H1 (cell line): ENCODE results near the gene PRKACA. TPM values are rescaled to one million over a fixed set of nuclear protein-coding genes. Genes with fewer than 3 reads are reported as not detected.
"Not testable (repeated sequence)": the region's sequence is repeated elsewhere in the genome, so short reads cannot be mapped to it uniquely, and the experiment has no call there.

Experiments
- CTCF ChIA-PET: fragments of 300-600 bp; sonication (Branson Sonifier 250); formaldehyde crosslinking; loops from one replicate; lab custom pipeline; 2021; ENCODE audit not compliant: partially characterized antibody; lab: Charles Lee
- POLR2A ChIA-PET: fragments of 300-600 bp; sonication (Branson Sonifier 250); formaldehyde crosslinking; loops from one replicate; lab custom pipeline; 2021; ENCODE audit warnings: inconsistent platforms; ENCODE audit not compliant: partially characterized antibody; lab: Charles Lee
- DNase-seq, 2 experiments: peaks; one replicate each; pipeline versions ENCODE4 v3.0.0 to v3.0.0-alpha.2; 2010 to 2022; ENCODE audit warnings: low spot score in 2 of 2, low read depth in 1 of 2, mixed read lengths in 1 of 2
- FAIRE-seq: peaks from 2 replicates; lab custom pipeline; 2011; peaks lifted over from hg19 to GRCh38; lab: Jason Lieb, UNC
- H2AFZ ChIP-seq: 2 replicates; pipeline ENCODE4 v1.8.1; 2012; ENCODE audit warnings: low read length, inconsistent platforms
- H2AK5ac ChIP-seq: 2 replicates; pipeline ENCODE4 v1.6.1; 2013; ENCODE audit warnings: low read depth, low read length
- H2BK120ac ChIP-seq: replicated peaks from 2 replicates; pipeline ENCODE3; 2013; ENCODE audit warnings: low read depth, low read length, inconsistent platforms
- H2BK12ac ChIP-seq: 2 replicates; pipeline ENCODE4 v1.6.1; 2013; ENCODE audit warnings: low read depth, low read length
- H2BK15ac ChIP-seq: 2 replicates; pipeline ENCODE4 v1.6.1; 2013; ENCODE audit warnings: low read length
- H2BK20ac ChIP-seq: 2 replicates; pipeline ENCODE4 v1.6.1; 2013; ENCODE audit warnings: low read length
- H2BK5ac ChIP-seq: 2 replicates; pipeline ENCODE4 v1.6.1; 2013; ENCODE audit warnings: low read depth, low read length
- H3K14ac ChIP-seq: 2 replicates; pipeline ENCODE4 v1.6.1; 2013; ENCODE audit warnings: inconsistent platforms; ENCODE audit not compliant: insufficient read length
- H3K18ac ChIP-seq: 2 replicates; pipeline ENCODE4 v1.6.1; 2013; ENCODE audit warnings: low read length; ENCODE audit errors: extremely low read depth
- H3K23ac ChIP-seq: 2 replicates; pipeline ENCODE4 v1.6.1; 2013; ENCODE audit warnings: inconsistent platforms; ENCODE audit not compliant: insufficient read length
- H3K23me2 ChIP-seq: 2 replicates; pipeline ENCODE4 v1.6.1; 2013; ENCODE audit warnings: low read depth, low read length
- H3K27ac ChIP-seq: 2 replicates; pipeline ENCODE4 v1.6.1; 2011; ENCODE audit warnings: low read depth, low read length, inconsistent platforms
- H3K27me3 ChIP-seq, 4 experiments: replicated peaks in 1 of 4; 1 replicate in 1 of 4; 2 replicates in 3 of 4; pipeline versions ENCODE4 v1.6.1 to v1.8.1; 2011 to 2013; ENCODE audit warnings: low read length in 3 of 4, mild to moderate bottlenecking in 3 of 4, inconsistent platforms in 2 of 4, mixed read lengths in 2 of 4, moderate library complexity in 1 of 4; ENCODE audit not compliant: control insufficient read depth in 3 of 4, insufficient read depth in 3 of 4; ENCODE audit errors: extremely low read depth in 1 of 4
- H3K36me3 ChIP-seq, 4 experiments: 2 replicates each; pipeline versions ENCODE4 v1.6.1 to v1.8.1; 2011 to 2013; ENCODE audit warnings: mild to moderate bottlenecking in 4 of 4, low read length in 3 of 4, moderate library complexity in 2 of 4, control low read depth in 1 of 4, inconsistent platforms in 1 of 4; ENCODE audit not compliant: insufficient read depth in 4 of 4, control insufficient read depth in 2 of 4
- H3K4ac ChIP-seq: replicated peaks from 2 replicates; pipeline ENCODE3; 2013; ENCODE audit warnings: low read length, low read depth, mixed read lengths, inconsistent platforms; ENCODE audit not compliant: insufficient read length
- H3K4me1 ChIP-seq, 4 experiments: replicated peaks in 1 of 4; 1 replicate in 1 of 4; 2 replicates in 3 of 4; pipeline versions ENCODE4 v1.6.1 to v1.8.1; 2011 to 2013; ENCODE audit warnings: low read length in 3 of 4, inconsistent platforms in 2 of 4, mixed read lengths in 1 of 4; ENCODE audit not compliant: insufficient read depth in 4 of 4, control insufficient read depth in 3 of 4
- H3K4me2 ChIP-seq, 2 experiments: 2 replicates each; pipeline versions ENCODE4 v1.6.1 to v1.8.1; 2011 to 2013; ENCODE audit warnings: low read depth in 2 of 2, low read length in 2 of 2, control low read depth in 1 of 2, inconsistent platforms in 1 of 2, mild to moderate bottlenecking in 1 of 2; ENCODE audit not compliant: insufficient read depth in 1 of 2
- H3K4me3 ChIP-seq, 4 experiments: fragments of 200-600, 300-600 bp in 1 of 4; sonication (generic), shearing (Covaris generic), sonication (Bioruptor Twin) in 1 of 4; 2 replicates each; pipeline versions ENCODE4 v1.5.1 to v1.8.1; 2011 to 2016; ENCODE audit warnings: low read length in 4 of 4, low read depth in 3 of 4, control low read depth in 2 of 4, inconsistent platforms in 2 of 4, mild to moderate bottlenecking in 2 of 4, mixed read lengths in 1 of 4, moderate library complexity in 1 of 4; ENCODE audit not compliant: insufficient read depth in 2 of 4; ENCODE audit errors: extremely low read depth in 1 of 4
- H3K56ac ChIP-seq: replicated peaks from 2 replicates; pipeline ENCODE3; 2013; ENCODE audit warnings: low read depth, mild to moderate bottlenecking, mixed read lengths, low read length, inconsistent platforms; ENCODE audit not compliant: insufficient read length
- H3K79me1 ChIP-seq: 2 replicates; pipeline ENCODE4 v1.6.1; 2013; ENCODE audit warnings: low read depth, low read length, control low read depth
- H3K79me2 ChIP-seq, 2 experiments: 2 replicates each; pipeline versions ENCODE4 v1.6.1 to v1.8.1; 2012 to 2013; ENCODE audit warnings: low read length in 2 of 2, mild to moderate bottlenecking in 2 of 2, inconsistent platforms in 1 of 2; ENCODE audit not compliant: insufficient read depth in 2 of 2, control insufficient read depth in 1 of 2
- H3K9ac ChIP-seq, 4 experiments: replicated peaks in 1 of 4; 1 replicate in 1 of 4; 2 replicates in 3 of 4; pipeline versions ENCODE4 v1.6.1 to v1.8.1; 2011 to 2013; ENCODE audit warnings: low read depth in 3 of 4, low read length in 3 of 4, control low read depth in 2 of 4, mild to moderate bottlenecking in 2 of 4, moderate library complexity in 2 of 4, inconsistent platforms in 1 of 4; ENCODE audit errors: extremely low read depth in 1 of 4
- H3K9me3 ChIP-seq, 2 experiments: 2 replicates each; pipeline versions ENCODE4 v1.6.1 to v1.8.1; 2012 to 2013; ENCODE audit warnings: mild to moderate bottlenecking in 2 of 2, moderate library complexity in 2 of 2, control low read depth in 1 of 2, inconsistent platforms in 1 of 2, low read depth in 1 of 2, low read length in 1 of 2, mixed read lengths in 1 of 2; ENCODE audit not compliant: insufficient read depth in 2 of 2
- H4K20me1 ChIP-seq, 2 experiments: replicated peaks in 1 of 2; 2 replicates each; pipeline versions ENCODE3 to v1.8.1; 2011 to 2013; ENCODE audit warnings: inconsistent platforms in 2 of 2, low read length in 2 of 2, mild to moderate bottlenecking in 1 of 2; ENCODE audit not compliant: insufficient read depth in 2 of 2, control insufficient read depth in 1 of 2
- H4K5ac ChIP-seq: 2 replicates; pipeline ENCODE4 v1.6.1; 2013; ENCODE audit warnings: low read length, low read depth, mixed read lengths, inconsistent platforms; ENCODE audit not compliant: insufficient read length
- H4K8ac ChIP-seq: 2 replicates; pipeline ENCODE4 v1.8.0; 2013; ENCODE audit warnings: mild to moderate bottlenecking, moderate library complexity, low read length, inconsistent platforms; ENCODE audit not compliant: insufficient read depth; ENCODE audit errors: extremely low read depth
- H4K91ac ChIP-seq: replicated peaks from 2 replicates; pipeline ENCODE3; 2013; ENCODE audit warnings: low read length, mixed read lengths, inconsistent platforms; ENCODE audit not compliant: insufficient read length
- WGBS, 2 experiments: shearing (Covaris generic) in 1 of 2; methylation state at CpG; one replicate each; pipeline versions ENCODE4 v1.1.6 to v1.1.7; 2013 to 2015; ENCODE audit warnings: low lambda C conversion rate in 2 of 2, mixed read lengths in 2 of 2, inconsistent platforms in 1 of 2, low coverage in 1 of 2, missing lambda C conversion rate in 1 of 2; ENCODE audit not compliant: insufficient replicate concordance in 2 of 2, insufficient coverage in 1 of 2, insufficient read length in 1 of 2; ENCODE audit errors: extremely low coverage in 1 of 2, missing lambda C conversion rate in 1 of 2; 5-methylcytosine and 5-hydroxymethylcytosine counted together
- polyA plus RNA-seq, 7 experiments: library from polyadenylated mRNA; depleted of rRNA in 3 of 7; stranded (reverse) in 5 of 7; unstranded in 2 of 7; fragments of >200 nt in 5 of 7; fragments of 200-250 nt in 2 of 7; gene quantifications; 1 replicate in 5 of 7; 2 replicates in 1 of 7; 4 replicates in 1 of 7; pipeline versions ENCODE4 v1.2.1 to v1.2.3, GENCODE V29; 2011 to 2013; ENCODE audit warnings: missing spikeins in 2 of 7, mixed read lengths in 2 of 7
- total RNA-seq: library from RNA; stranded (reverse); fragmentation: NEBNext Ultra II Directional; extraction: Animal tissue kit (Norgen Biotek cat#: 25700); gene quantifications from 2 replicates; pipeline ENCODE4 v1.2.1, GENCODE V29; 2021

The PRKACA gene
- total and polyA plus RNA-seq, 2 of the 8 experiments (the other 6 are each of a cell fraction or from before 2014, with no cell fraction given) = 14.2 to 48.2 TPM

- H3K4me1 ChIP-seq = peaks cover 0 to 21% (median 15%) of the 10 kb centered on the region in 4 experiments; a peak in 6 of 7 replicates
- H4K5ac ChIP-seq, H3K4me2 ChIP-seq, H4K91ac ChIP-seq, H3K9me3 ChIP-seq, H3K23me2 ChIP-seq, DNase-seq, H3K9ac ChIP-seq, H3K4me3 ChIP-seq, H2AK5ac ChIP-seq, H3K27me3 ChIP-seq, H3K18ac ChIP-seq, H3K14ac ChIP-seq, H3K56ac ChIP-seq, H3K27ac ChIP-seq, H3K79me1 ChIP-seq, H3K36me3 ChIP-seq, FAIRE-seq, H2BK20ac ChIP-seq, H2AFZ ChIP-seq, H2BK120ac ChIP-seq, H2BK15ac ChIP-seq, H2BK12ac ChIP-seq, H2BK5ac ChIP-seq, H3K23ac ChIP-seq, H3K4ac ChIP-seq, H4K8ac ChIP-seq, H3K79me2 ChIP-seq: not testable (repeated sequence)
- ChIA-PET POLR2A (interaction anchor here (0.9 to 3.2 kb wide), 4 partner anchors 10 to 186 kb away, joined by 3 to 25 read pairs (median 6); partner anchors contain the start of gene ASF1B), CTCF (interaction anchor here (0.6 to 4.9 kb wide), 11 partner anchors 10 to 260 kb away, joined by 3 to 24 read pairs (median 3); partner anchors contain the start of gene ASF1B)
- 85% methylated on average over 8 of the region's 10 CpGs; no CpG with 5 or more reads in 1 of the 2 experiments for WGBS, 2 experiments
- H4K20me1 ChIP-seq = peaks cover 5 to 10% of the 10 kb centered on the region in 2 experiments
Observed at GRCh38 chr19:14146169-14146568, 28.6 kb upstream of the PRKACA start.
